A549 (cell line): Measurements from ENCODE around the gene FOXB1.

Source experiments
- CEBPB ChIP-seq, 2 experiments: fragments of >200 bp in 1 of 2; sonication (Bioruptor Twin) in 1 of 2; formaldehyde crosslinking in 1 of 2; IDR thresholded peaks; 2 replicates each; pipeline ENCODE4 v1.6.1; 2012 to 2016
- CTCF ChIP-seq: fragments of >200 bp; sonication (Bioruptor Twin); formaldehyde crosslinking; IDR thresholded peaks from 3 replicates; pipeline ENCODE4 v1.5.1; 2016
- JUNB ChIP-seq: fragments of >200 bp; sonication (Bioruptor Twin); formaldehyde crosslinking; IDR thresholded peaks from 2 replicates; pipeline ENCODE4 v1.6.1; 2016
- KDM5A ChIP-seq: fragments of 200-600 bp; sonication (generic); IDR thresholded peaks from 2 replicates; pipeline ENCODE4 v1.6.1; 2016; ENCODE audit warnings: antibody characterized with exemption, mild to moderate bottlenecking
- MAX ChIP-seq: IDR thresholded peaks from 2 replicates; pipeline ENCODE4 v1.6.1; 2012

GRCh38 chr15:60004009-60004845 is at the start of gene FOXB1:
- TF ChIP-seq CEBPB (IDR thresholded peaks at IDR 0.05) (no peak), CTCF (no peak), JUNB (no peak), MAX (no peak; the same call in 1 of the 2 replicates), KDM5A (no peak)
